GM21723 (cell line): ENCODE data around the gene OSBP2.
A peak's percentile ranks its signal among the peaks of the same experiment; 100 is the strongest.
"Not testable (repeated sequence)": the region's sequence is repeated elsewhere in the genome, so short reads cannot be mapped to it uniquely, and the experiment has no call there.

ENCODE experiments used
- ATAC-seq: cut with Tn5 transposase; IDR thresholded peaks from one replicate; pipeline ENCODE4 v1.9.1; 2021; ENCODE audit warnings: mild to moderate bottlenecking, moderate library complexity; ENCODE audit not compliant: unreplicated experiment

OSBP2 gene

GRCh38 chr22:30754521-30754920 lies 59.8 kb downstream of the OSBP2 start:
- ATAC-seq, result no peak

GRCh38 chr22:30754971-30755758 lies 60.5 kb downstream of the OSBP2 start:
- ATAC-seq, result peak; percentile 55

GRCh38 chr22:30755759-30756124 lies 61.1 kb downstream of the OSBP2 start:
- ATAC-seq, result no peak

- ATAC-seq, result no peak
Observed at GRCh38 chr22:30763815-30764673, 69.4 kb downstream of the OSBP2 start.

- no peak for ATAC-seq
Observed at GRCh38 chr22:30767661-30768060, 73.0 kb downstream of the OSBP2 start.

GRCh38 chr22:30770716-30771115 lies 76.0 kb downstream of the OSBP2 start:
- ATAC-seq, result no peak

GRCh38 chr22:30773919-30774318 lies 79.2 kb downstream of the OSBP2 start:
- no peak for ATAC-seq

- no peak for ATAC-seq
Observed at GRCh38 chr22:30774566-30774965, 79.9 kb downstream of the OSBP2 start.

- ATAC-seq, result no peak
Observed at GRCh38 chr22:30776476-30776875, 81.8 kb downstream of the OSBP2 start.

GRCh38 chr22:30777146-30777545 lies 82.5 kb downstream of the OSBP2 start:
- ATAC-seq, result not testable (repeated sequence)

- no peak for ATAC-seq
Observed at GRCh38 chr22:30777587-30777986, 82.9 kb downstream of the OSBP2 start.

GRCh38 chr22:30778261-30778660 lies 83.6 kb downstream of the OSBP2 start:
- no peak for ATAC-seq

GRCh38 chr22:30780026-30780425 lies 85.4 kb downstream of the OSBP2 start:
- ATAC-seq, result no peak

GRCh38 chr22:30781271-30781875 lies 86.7 kb downstream of the OSBP2 start:
- no peak for ATAC-seq

- no peak for ATAC-seq
Observed at GRCh38 chr22:30782613-30783012, 87.9 kb downstream of the OSBP2 start.

- no peak for ATAC-seq
Observed at GRCh38 chr22:30783021-30783420, 88.3 kb downstream of the OSBP2 start.

GRCh38 chr22:30785527-30785926 lies 90.9 kb downstream of the OSBP2 start:
- ATAC-seq, result no peak

- ATAC-seq, result no peak
Observed at GRCh38 chr22:30790366-30790765, 95.7 kb downstream of the OSBP2 start.

- ATAC-seq, result no peak
Observed at GRCh38 chr22:30792456-30792855, 97.8 kb downstream of the OSBP2 start.

GRCh38 chr22:30795118-30795517 lies 100.4 kb downstream of the OSBP2 start:
- no peak for ATAC-seq

- no peak for ATAC-seq
Observed at GRCh38 chr22:30801695-30802094, 107.0 kb downstream of the OSBP2 start.
